NCI-H1436 treated with DMSO at 0.1 percent for 48 hours (cell line): ENCODE measurements around the gene C4orf46.
A peak's percentile ranks its signal among the peaks of the same experiment; 100 is the strongest.
"Not testable (repeated sequence)": the region's sequence is repeated elsewhere in the genome, so short reads cannot be mapped to it uniquely, and the experiment has no call there.

Source experiments
- DNase-seq: peaks from one replicate; lab custom pipeline; 2025; lab: John Stamatoyannopoulos, UW

Gene C4orf46

GRCh38 chr4:158671665-158671914 lies at the start of gene C4orf46:
Gene C4orf46, minus strand, starts transcription at chr4:158671887. Its CDS starts 86 bp downstream, at chr4:158671801.
- no peak for DNase-seq

GRCh38 chr4:158715802-158716201 lies 44.1 kb upstream of the C4orf46 start:
- DNase-seq: no peak

DNA sequence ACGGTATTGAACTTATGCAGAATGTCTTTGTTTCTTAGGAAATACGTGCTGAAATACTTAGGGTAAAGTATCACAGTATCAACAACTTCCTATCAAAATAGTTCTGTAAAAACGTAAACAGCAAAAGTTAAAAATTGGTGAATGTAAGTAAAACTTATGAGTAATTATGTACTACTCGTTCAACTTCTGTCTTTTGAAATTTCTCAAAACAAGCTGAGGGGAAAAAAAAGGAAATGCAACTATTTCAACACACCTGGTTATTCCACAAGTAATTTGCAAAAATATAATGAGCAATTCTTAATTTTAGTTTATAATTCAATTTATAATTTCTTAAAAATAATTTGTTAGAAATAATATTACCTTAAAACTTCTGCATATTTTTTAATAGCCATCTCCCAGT lies 43.2 kb upstream of the C4orf46 start:
- DNase-seq: no peak

GRCh38 chr4:158712622-158713021 lies 40.9 kb upstream of the C4orf46 start:
- not testable (repeated sequence) for DNase-seq

- DNase-seq: no peak
Observed at GRCh38 chr4:158710814-158711213, 39.1 kb upstream of the C4orf46 start.

DNA sequence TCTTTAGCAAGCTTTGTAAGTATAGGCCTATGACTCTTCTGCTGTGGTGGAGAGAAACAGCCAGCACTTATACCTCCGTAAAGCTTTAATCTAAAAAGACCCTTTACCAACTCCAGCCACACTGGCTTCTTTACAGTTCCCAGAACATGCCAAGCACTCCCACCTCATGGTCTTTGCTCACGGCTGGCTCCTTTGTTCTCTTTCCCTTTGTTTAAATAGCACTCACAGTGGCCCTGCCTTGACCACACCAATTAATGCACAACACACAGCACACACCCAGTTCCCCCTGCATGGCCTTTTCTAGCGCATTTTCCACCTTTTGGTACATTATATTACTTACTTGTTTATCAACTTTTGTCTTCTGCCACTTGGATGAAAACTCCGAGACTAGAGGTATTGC lies 32.6 kb upstream of the C4orf46 start:
- DNase-seq: no peak

GRCh38 chr4:158688813-158689212 lies 17.1 kb upstream of the C4orf46 start:
- DNase-seq: no peak

DNA sequence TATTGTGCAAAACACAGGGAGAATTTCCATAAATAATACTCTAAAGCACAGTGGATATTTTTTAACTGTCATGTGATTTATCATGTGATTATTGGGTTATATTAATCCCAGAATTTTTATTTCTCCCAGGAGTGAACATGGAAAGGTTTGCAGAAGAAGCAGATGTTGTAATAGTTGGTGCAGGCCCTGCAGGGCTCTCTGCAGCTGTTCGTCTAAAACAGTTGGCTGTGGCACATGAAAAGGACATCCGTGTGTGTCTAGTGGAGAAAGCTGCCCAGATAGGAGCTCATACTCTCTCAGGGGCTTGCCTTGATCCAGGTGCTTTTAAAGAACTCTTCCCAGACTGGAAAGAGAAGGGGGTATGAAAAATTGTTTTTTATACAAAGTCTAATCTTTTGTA lies 10.4 kb upstream of the C4orf46 start:
- DNase-seq: no peak

GRCh38 chr4:158681629-158682028 lies 9.9 kb upstream of the C4orf46 start:
- no peak for DNase-seq

- no peak for DNase-seq
Observed at GRCh38 chr4:158678767-158679166, 7.1 kb upstream of the C4orf46 start.

GRCh38 chr4:158676076-158676475 lies 4.4 kb upstream of the C4orf46 start:
- DNase-seq: no peak

DNA sequence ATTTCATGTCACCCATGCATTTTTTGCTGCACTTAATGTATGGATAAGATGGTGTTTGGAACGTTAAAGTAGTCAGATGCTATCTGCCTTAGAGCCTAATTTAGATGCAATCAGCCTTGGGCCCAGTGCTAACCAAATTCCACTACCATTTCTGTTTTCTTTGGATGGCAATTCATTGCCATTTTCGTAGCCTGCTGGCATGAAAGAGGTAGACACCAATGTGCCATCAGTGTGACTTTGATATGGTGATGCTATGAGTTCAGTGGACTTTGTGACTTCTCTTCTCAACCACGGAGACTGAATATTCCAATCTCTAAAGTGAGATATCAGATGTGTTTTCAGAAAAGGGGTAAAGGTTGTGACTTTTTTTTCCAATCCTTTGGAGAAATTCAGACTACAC lies 1.9 kb upstream of the C4orf46 start:
- no peak for DNase-seq

DNA sequence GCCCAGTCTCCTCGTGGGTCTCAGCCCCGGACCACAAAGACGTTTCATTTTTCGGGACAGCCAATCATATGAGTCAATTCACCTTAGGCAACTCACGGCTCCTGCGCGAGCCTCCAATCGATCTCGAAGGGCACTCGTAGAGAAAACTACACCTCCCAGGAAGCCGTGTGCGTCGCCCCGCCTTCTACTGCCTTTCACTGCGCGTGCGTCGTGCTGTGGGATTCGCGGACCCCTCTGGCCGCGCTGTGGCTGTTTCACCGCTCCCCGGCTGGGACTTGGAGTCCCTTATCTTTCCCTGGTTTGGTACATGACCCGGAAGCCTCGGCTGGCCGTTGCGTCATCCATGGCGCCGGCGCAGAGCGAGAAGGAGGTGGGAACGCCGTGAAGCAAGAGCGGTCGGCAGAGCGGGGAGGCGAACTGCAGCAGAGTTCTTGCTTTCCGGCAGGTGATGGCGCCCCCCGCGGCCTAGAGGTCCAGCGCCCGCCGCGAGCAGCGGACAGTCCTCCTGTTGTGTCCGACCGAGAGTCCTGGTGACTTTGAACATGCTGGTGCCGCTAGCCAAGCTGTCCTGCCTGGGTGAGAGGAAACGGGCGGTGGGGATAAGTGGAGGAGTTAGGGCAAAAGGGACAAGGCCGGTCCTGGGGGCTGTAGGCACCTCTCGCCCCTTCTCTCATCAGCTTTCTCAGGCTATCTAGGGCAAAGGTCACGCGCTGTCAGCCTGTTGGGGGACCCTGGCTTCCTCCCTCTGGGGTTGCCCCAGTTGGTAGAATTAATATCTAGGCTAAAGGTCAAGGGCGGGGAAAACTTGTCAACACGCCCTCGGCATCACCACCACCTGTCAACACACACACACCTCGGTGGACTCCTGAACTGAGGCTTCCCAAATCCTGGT lies 474 bp upstream of the C4orf46 start, which contains the start of gene ETFDH:
Gene ETFDH (plus strand): TSS at position 382 of the 892 bp plus-strand sequence. CDS start 161 bp downstream, at position 543.
- peak; percentile 96 for DNase-seq

DNA sequence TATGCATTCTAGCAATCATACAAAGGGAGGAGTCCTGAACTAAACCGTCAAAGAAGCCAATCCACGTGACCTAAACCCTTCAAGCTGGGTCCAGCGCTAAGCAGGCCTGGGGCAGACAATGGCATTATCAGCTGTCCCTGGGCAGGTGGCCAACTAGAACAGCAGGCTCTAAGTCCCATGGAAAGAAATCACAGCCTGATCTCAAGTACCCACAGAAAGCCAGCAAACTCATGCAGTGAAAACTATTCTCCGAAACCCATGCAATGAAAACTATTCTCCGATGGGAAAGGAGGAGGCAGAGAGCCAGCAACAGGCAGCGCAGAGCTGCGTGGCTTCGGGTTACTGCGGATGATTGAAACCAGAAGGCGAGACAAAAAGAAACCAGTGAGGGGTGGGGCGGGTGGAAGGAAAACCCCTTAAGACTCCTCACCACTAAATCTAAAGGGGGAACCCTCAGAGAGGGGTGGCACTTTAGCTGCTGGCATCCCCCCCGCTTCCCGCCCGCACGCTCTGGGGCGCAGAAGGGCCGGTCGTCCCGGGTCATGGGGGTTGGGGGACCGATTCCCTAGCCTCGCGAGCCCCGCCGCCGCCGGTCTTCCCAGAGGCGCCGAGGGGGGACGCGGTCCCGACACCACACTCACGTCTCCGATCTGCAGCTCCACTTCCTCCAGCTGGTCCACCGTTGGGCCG lies 567 bp downstream of the C4orf46 start:
- DNase-seq: no peak

DNA sequence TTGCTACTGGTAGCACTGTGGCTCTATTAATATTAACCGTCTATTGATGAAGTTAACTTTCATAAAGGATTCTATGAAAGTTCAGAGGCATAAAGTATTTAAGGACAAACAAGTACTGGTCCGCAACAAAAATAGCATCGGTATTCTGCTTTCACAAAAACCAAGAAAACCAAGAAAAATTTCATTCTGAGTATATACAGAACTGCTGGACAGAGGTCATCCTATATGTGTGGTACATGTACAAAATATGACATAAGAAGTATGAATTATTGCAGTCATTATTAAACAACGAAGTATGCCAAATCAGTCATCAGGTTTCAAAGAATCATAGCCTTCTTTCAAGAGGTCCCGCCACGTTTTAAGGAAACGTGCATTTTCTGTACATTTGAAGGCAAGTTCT lies 2.4 kb downstream of the C4orf46 start:
- no peak for DNase-seq

- no peak for DNase-seq
Observed at GRCh38 chr4:158667651-158668198, 4.0 kb downstream of the C4orf46 start.

DNA sequence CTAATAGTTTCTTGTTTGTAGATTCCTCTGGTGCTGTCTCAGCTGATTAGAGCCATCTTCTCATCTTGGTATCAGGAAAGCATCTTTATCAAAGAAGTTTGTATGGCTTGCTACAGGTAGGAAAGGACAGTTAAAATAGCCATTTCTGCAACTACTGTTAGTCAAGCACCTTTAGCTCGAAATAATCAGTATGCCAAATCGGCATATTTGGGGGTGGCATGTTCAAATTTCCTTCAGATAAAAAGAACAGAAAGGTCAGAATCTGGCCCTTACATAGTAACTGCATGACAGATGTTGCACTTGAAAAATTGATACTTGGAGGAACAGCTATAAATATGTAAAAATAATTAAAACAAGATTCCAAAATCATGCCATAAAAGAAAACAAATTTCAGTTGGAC lies 4.8 kb downstream of the C4orf46 start:
- no peak for DNase-seq

- DNase-seq: no peak
Observed at GRCh38 chr4:158664806-158665205, 6.9 kb downstream of the C4orf46 start.

- DNase-seq: not testable (repeated sequence)
Observed at GRCh38 chr4:158663707-158664625, 7.7 kb downstream of the C4orf46 start.

DNA sequence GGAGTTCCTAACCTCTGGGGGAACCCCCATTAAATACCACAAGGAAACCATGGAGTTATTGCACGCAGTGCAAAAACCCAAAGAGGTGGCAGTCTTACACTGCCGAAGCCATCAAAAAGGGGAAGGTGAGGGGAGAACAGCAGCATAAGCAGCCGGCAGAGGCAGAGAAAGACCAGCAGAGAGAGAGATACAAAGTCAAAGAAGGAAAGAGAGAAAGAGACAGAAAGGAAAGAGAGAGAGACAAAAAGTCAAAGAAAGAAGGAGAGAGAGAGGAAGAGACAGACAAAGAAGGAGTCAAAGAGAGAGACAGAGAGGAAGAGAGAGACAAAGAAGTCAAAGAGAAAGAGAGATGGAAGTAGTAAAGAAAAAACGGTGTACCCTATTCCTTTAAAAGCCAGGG lies 8.4 kb downstream of the C4orf46 start:
- DNase-seq: not testable (repeated sequence)

GRCh38 chr4:158657291-158657690 lies 14.4 kb downstream of the C4orf46 start:
- no peak for DNase-seq

GRCh38 chr4:158656439-158656838 lies 15.2 kb downstream of the C4orf46 start:
- DNase-seq: no peak
